ENCODE measurements around the gene ESD.
A peak's percentile ranks its signal among the peaks of the same experiment; 100 is the strongest.

ESD gene

GRCh38 chr13:46803586-46803985, 6.6 kb upstream of the ESD start:
- TF ChIP-seq, protein P1, sequence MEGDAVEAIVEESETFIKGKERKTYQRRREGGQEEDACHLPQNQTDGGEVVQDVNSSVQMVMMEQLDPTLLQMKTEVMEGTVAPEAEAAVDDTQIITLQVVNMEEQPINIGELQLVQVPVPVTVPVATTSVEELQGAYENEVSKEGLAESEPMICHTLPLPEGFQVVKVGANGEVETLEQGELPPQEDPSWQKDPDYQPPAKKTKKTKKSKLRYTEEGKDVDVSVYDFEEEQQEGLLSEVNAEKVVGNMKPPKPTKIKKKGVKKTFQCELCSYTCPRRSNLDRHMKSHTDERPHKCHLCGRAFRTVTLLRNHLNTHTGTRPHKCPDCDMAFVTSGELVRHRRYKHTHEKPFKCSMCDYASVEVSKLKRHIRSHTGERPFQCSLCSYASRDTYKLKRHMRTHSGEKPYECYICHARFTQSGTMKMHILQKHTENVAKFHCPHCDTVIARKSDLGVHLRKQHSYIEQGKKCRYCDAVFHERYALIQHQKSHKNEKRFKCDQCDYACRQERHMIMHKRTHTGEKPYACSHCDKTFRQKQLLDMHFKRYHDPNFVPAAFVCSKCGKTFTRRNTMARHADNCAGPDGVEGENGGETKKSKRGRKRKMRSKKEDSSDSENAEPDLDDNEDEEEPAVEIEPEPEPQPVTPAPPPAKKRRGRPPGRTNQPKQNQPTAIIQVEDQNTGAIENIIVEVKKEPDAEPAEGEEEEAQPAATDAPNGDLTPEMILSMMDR (IDR thresholded peaks at IDR 0.05; ENCODE audit: insufficient read depth, low read length, poor library complexity, severe bottlenecking): no peak
- no peak overlapping the region for H3K4me3 ChIP-seq (replicated peaks; ENCODE audit: low read depth, low read length)
- DNase-seq (ENCODE audit: extremely low read depth, insufficient read length): no peak
- no peaks in the 10 kb centered on the region for H3K27me3 ChIP-seq (replicated peaks; ENCODE audit: control insufficient read depth, insufficient read depth, low read length)
- H3K36me3 ChIP-seq (ENCODE audit: control insufficient read depth, insufficient read depth, low read length): no peaks in the 10 kb centered on the region

- H3K4me3 ChIP-seq (replicated peaks; ENCODE audit: low read depth, low read length): no peak overlapping the region
- H3K36me3 ChIP-seq (ENCODE audit: control insufficient read depth, insufficient read depth, low read length): no peaks in the 10 kb centered on the region
- TF ChIP-seq, protein P1 (IDR thresholded peaks at IDR 0.05; ENCODE audit: insufficient read depth, low read length, poor library complexity, severe bottlenecking): no peak
- no peaks in the 10 kb centered on the region for H3K27me3 ChIP-seq (replicated peaks; ENCODE audit: control insufficient read depth, insufficient read depth, low read length)
- DNase-seq (ENCODE audit: extremely low read depth, insufficient read length): no peak
Observed at GRCh38 chr13:46801858-46802257, 4.9 kb upstream of the ESD start.

GRCh38 chr13:46799139-46799538, 2.2 kb upstream of the ESD start:
- TF ChIP-seq, protein P1 (IDR thresholded peaks at IDR 0.05; ENCODE audit: insufficient read depth, low read length, poor library complexity, severe bottlenecking): no peak
- no peak for DNase-seq (ENCODE audit: extremely low read depth, insufficient read length)
- Histone ChIP-seq H3K36me3 (ENCODE audit: control insufficient read depth, insufficient read depth, low read length) (no peaks in the 10 kb centered on the region), H3K4me3 (replicated peaks; ENCODE audit: low read depth, low read length) (no peak overlapping the region), H3K27me3 (replicated peaks; ENCODE audit: control insufficient read depth, insufficient read depth, low read length) (no peaks in the 10 kb centered on the region)

- TF ChIP-seq, protein P1 (IDR thresholded peaks at IDR 0.05; ENCODE audit: insufficient read depth, low read length, poor library complexity, severe bottlenecking): no peak
- no peak for DNase-seq (ENCODE audit: extremely low read depth, insufficient read length)
- Histone ChIP-seq H3K27me3 (replicated peaks; ENCODE audit: control insufficient read depth, insufficient read depth, low read length) (no peaks in the 10 kb centered on the region), H3K4me3 (replicated peaks; ENCODE audit: low read depth, low read length) (peak overlapping the region; percentile 81), H3K36me3 (ENCODE audit: control insufficient read depth, insufficient read depth, low read length) (no peaks in the 10 kb centered on the region)
Observed at GRCh38 chr13:46797501-46798237, 708 bp upstream of the ESD start.

DNA sequence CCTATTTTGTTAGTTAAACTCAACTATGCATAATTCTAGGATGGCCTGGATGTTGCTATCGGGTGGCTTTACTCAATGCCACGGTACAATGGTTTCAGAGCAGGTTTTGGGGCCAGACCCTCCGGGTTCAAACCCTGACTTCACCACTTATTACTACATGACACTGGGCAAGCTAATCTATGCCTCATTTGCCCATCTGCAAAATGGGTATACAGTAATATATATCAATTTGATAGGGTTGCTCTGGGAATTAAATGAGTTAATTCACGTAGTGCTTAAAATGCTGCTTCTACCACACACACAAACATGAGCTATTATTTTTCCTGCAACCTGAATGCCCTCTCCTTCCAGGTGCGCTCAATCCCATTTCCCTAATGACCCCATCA, 839 bp downstream of the ESD start:
- H3K27me3 ChIP-seq (replicated peaks; ENCODE audit: control insufficient read depth, insufficient read depth, low read length): no peaks in the 10 kb centered on the region
- no peak for DNase-seq (ENCODE audit: extremely low read depth, insufficient read length)
- TF ChIP-seq, protein P1 (IDR thresholded peaks at IDR 0.05; ENCODE audit: insufficient read depth, low read length, poor library complexity, severe bottlenecking): no peak
- no peaks in the 10 kb centered on the region for H3K36me3 ChIP-seq (ENCODE audit: control insufficient read depth, insufficient read depth, low read length)
- H3K4me3 ChIP-seq (replicated peaks; ENCODE audit: low read depth, low read length): peak overlapping the region; percentile 81

Measured in GM06990 (cell line).